OCI-LY3 (cell line): ENCODE results near the gene RASGRF2.

Experiments
- H2AFZ ChIP-seq: fragments of 200-600, 300-600 bp; shearing (Covaris generic); 2 replicates; pipeline ENCODE4 v1.6.0; 2014; ENCODE audit warnings: antibody characterized with exemption, low read depth, low read length
- H3K27ac ChIP-seq: fragments of 200-600, 300-600 bp; sonication (generic); 2 replicates; pipeline ENCODE4 v1.5.1; 2014; ENCODE audit warnings: mild to moderate bottlenecking, low read length, moderate library complexity, mixed read lengths
- H3K27me3 ChIP-seq: fragments of 200-600, 300-600 bp; sonication (generic); 2 replicates; pipeline ENCODE4 v1.6.1; 2014; ENCODE audit warnings: low read depth, low read length, mixed read lengths
- H3K36me3 ChIP-seq: fragments of 200-600, 300-600 bp; sonication (generic); replicated peaks from 2 replicates; pipeline ENCODE3; 2014; ENCODE audit warnings: low read depth, low read length, mixed read lengths
- H3K4me1 ChIP-seq: fragments of 300-600, 200-600 bp; sonication (generic); 2 replicates; pipeline ENCODE4 v1.6.1; 2014; ENCODE audit warnings: low read length, mixed read lengths
- H3K4me2 ChIP-seq: fragments of 200-600, 300-600 bp; sonication (generic); 2 replicates; pipeline ENCODE4 v1.6.1; 2014; ENCODE audit warnings: low read length, mixed read lengths
- H3K4me3 ChIP-seq: fragments of 300-600, 200-600 bp; sonication (generic); 2 replicates; pipeline ENCODE4 v1.5.1; 2014; ENCODE audit warnings: antibody characterized with exemption, mild to moderate bottlenecking, low read length, moderate library complexity
- H3K79me2 ChIP-seq: fragments of 300-600, 200-600 bp; shearing (Covaris generic); 2 replicates; pipeline ENCODE4 v1.6.1; 2014; ENCODE audit warnings: mild to moderate bottlenecking, low read length, mixed read lengths
- H3K9ac ChIP-seq: fragments of 300-600, 200-600 bp; shearing (Covaris generic); 2 replicates; pipeline ENCODE4 v1.6.0; 2014; ENCODE audit warnings: mild to moderate bottlenecking, low read length, moderate library complexity
- H3K9me3 ChIP-seq: fragments of 200-600, 300-600 bp; shearing (Covaris generic); 2 replicates; pipeline ENCODE4 v1.6.1; 2014; ENCODE audit warnings: low read length, mixed read lengths; ENCODE audit not compliant: insufficient read depth
- H4K20me1 ChIP-seq: fragments of 200-600, 300-600 bp; sonication (generic); 2 replicates; pipeline ENCODE4 v1.6.1; 2016; ENCODE audit warnings: low read length, mixed read lengths; ENCODE audit not compliant: insufficient read depth
- EZH2phosphoT487 ChIP-seq: fragments of 200-600 bp; shearing (Covaris generic); IDR thresholded peaks from 2 replicates; pipeline ENCODE4 v1.6.1; 2018; ENCODE audit warnings: antibody characterized with exemption, mixed run types, low read depth
- TF ChIP-seq, protein P1 (sequence below): fragments of 200-600, 300-600 bp; sonication (generic); IDR thresholded peaks from 2 replicates; pipeline ENCODE4 v1.5.1; 2014; ENCODE audit warnings: antibody characterized with exemption, low read length, low read depth

RASGRF2 gene

GRCh38 chr5:80916676-80917075 is 43.5 kb upstream of the RASGRF2 start:
- H3K27ac ChIP-seq: no peak overlapping the region
- H2AFZ ChIP-seq: no peak overlapping the region
- no peak overlapping the region for H3K4me2 ChIP-seq
- H3K4me3 ChIP-seq: no peak overlapping the region
- H3K79me2 ChIP-seq: no peaks in the 10 kb centered on the region
- H3K27me3 ChIP-seq: no peaks in the 10 kb centered on the region
- no peaks in the 10 kb centered on the region for H3K9me3 ChIP-seq
- TF ChIP-seq EZH2phosphoT487: no peak
- TF ChIP-seq, protein P1, sequence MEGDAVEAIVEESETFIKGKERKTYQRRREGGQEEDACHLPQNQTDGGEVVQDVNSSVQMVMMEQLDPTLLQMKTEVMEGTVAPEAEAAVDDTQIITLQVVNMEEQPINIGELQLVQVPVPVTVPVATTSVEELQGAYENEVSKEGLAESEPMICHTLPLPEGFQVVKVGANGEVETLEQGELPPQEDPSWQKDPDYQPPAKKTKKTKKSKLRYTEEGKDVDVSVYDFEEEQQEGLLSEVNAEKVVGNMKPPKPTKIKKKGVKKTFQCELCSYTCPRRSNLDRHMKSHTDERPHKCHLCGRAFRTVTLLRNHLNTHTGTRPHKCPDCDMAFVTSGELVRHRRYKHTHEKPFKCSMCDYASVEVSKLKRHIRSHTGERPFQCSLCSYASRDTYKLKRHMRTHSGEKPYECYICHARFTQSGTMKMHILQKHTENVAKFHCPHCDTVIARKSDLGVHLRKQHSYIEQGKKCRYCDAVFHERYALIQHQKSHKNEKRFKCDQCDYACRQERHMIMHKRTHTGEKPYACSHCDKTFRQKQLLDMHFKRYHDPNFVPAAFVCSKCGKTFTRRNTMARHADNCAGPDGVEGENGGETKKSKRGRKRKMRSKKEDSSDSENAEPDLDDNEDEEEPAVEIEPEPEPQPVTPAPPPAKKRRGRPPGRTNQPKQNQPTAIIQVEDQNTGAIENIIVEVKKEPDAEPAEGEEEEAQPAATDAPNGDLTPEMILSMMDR: no peak
- H4K20me1 ChIP-seq: no peaks in the 10 kb centered on the region
- H3K36me3 ChIP-seq: no peaks in the 10 kb centered on the region
- no peak overlapping the region for H3K9ac ChIP-seq
- H3K4me1 ChIP-seq: peaks cover 10% of the 10 kb centered on the region

- Histone ChIP-seq H3K36me3 (no peaks in the 10 kb centered on the region), H4K20me1 (no peaks in the 10 kb centered on the region), H2AFZ (no peak overlapping the region), H3K9ac (no peak overlapping the region), H3K9me3 (no peaks in the 10 kb centered on the region), H3K4me1 (peaks cover 10% of the 10 kb centered on the region), H3K79me2 (no peaks in the 10 kb centered on the region), H3K4me2 (no peak overlapping the region), H3K27me3 (no peaks in the 10 kb centered on the region), H3K27ac (no peak overlapping the region), H3K4me3 (no peak overlapping the region)
- no peak for TF ChIP-seq EZH2phosphoT487
- TF ChIP-seq, protein P1: no peak
These were observed 42.5 kb upstream of the RASGRF2 start for GRCh38 chr5:80917631-80918030.

DNA sequence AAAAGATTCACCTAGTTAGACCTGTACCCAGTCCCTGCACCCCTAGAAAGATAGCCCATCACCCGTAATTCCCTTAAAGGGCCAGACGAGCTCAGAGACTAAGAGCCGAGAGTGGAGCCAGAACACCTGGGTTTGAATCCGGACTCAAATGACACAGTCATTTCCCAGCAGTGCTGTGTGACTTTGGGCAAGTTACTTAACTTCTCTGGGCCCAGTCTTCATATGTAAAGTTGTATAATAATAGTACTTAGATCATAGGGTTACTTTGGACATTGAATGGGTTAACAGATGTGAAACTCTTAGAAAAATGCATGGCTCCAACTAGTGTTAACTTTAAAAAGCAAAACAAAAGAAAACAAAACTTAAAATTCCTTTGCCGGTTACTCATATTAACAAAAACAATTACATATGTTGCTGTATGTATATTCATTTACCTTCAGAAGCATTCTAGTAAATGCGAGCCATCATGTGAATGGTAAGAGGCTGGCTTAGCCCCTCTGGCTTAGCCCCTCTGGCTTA is 40.4 kb upstream of the RASGRF2 start:
- Histone ChIP-seq H2AFZ (no peak overlapping the region), H4K20me1 (no peaks in the 10 kb centered on the region), H3K27me3 (no peaks in the 10 kb centered on the region), H3K79me2 (no peaks in the 10 kb centered on the region), H3K4me2 (no peak overlapping the region), H3K36me3 (no peaks in the 10 kb centered on the region), H3K9me3 (no peaks in the 10 kb centered on the region), H3K27ac (no peak overlapping the region), H3K9ac (no peak overlapping the region), H3K4me3 (no peak overlapping the region), H3K4me1 (peaks cover 10% of the 10 kb centered on the region)
- no peak for TF ChIP-seq EZH2phosphoT487
- TF ChIP-seq, protein P1: no peak

- no peaks in the 10 kb centered on the region for H3K36me3 ChIP-seq
- H3K27ac ChIP-seq: no peak overlapping the region
- H2AFZ ChIP-seq: no peak overlapping the region
- H3K4me1 ChIP-seq: peaks cover 10% of the 10 kb centered on the region
- no peaks in the 10 kb centered on the region for H3K79me2 ChIP-seq
- no peak overlapping the region for H3K4me2 ChIP-seq
- TF ChIP-seq, protein P1: no peak
- TF ChIP-seq EZH2phosphoT487: no peak
- no peak overlapping the region for H3K4me3 ChIP-seq
- no peak overlapping the region for H3K9ac ChIP-seq
- H3K27me3 ChIP-seq: no peaks in the 10 kb centered on the region
- no peaks in the 10 kb centered on the region for H4K20me1 ChIP-seq
- H3K9me3 ChIP-seq: no peaks in the 10 kb centered on the region
These were observed 39.8 kb upstream of the RASGRF2 start for GRCh38 chr5:80920333-80920732.
